ENCODE measurements around the gene U2AF2. TPM values are rescaled to one million over a fixed set of nuclear protein-coding genes. Genes with fewer than 3 reads are reported as not detected.
A peak's percentile ranks its signal among the peaks of the same experiment; 100 is the strongest.

Gene U2AF2
- polyA plus RNA-seq, 2 donors, result 110 to 120 TPM

- H3K36me3 ChIP-seq (ENCODE audit: control insufficient read depth in 2 of 2, insufficient read depth in 2 of 2, low read length in 1 of 2), result peaks cover 14 to 51% of the 10 kb centered on the region in 2 donors
- peaks cover 0 to 11% of the 10 kb centered on the region in 2 donors for H3K4me1 ChIP-seq (ENCODE audit: control insufficient read depth in 2 of 2, insufficient read depth in 2 of 2, low read length in 1 of 2)
- 65 to 67% methylated on average over 2 of the region's 2 CpGs for WGBS, 2 donors
Observed at GRCh38 chr19:55671054-55671378, 16.2 kb downstream of the U2AF2 start.

GRCh38 chr19:55672418-55672817 is 17.6 kb downstream of the U2AF2 start:
- H3K4me1 ChIP-seq (ENCODE audit: control insufficient read depth in 2 of 2, insufficient read depth in 2 of 2, low read length in 1 of 2), result peaks cover 4 to 9% of the 10 kb centered on the region in 2 donors
- no peaks in the 10 kb centered on the region for H3K27me3 ChIP-seq (ENCODE audit: control insufficient read depth in 1 of 2, insufficient read depth in 2 of 2, low read length in 2 of 2)
- H3K27ac ChIP-seq (ENCODE audit: low read depth in 2 of 2, low read length in 1 of 2), result no peak overlapping the region
- H3K9me3 ChIP-seq (ENCODE audit: control insufficient read depth in 2 of 2, insufficient read depth in 1 of 2, low read depth in 1 of 2, low read length in 1 of 2), result peaks cover 0 to 3% of the 10 kb centered on the region in 2 donors
- peaks cover 14 to 37% of the 10 kb centered on the region in 2 donors for H3K36me3 ChIP-seq (ENCODE audit: control insufficient read depth in 2 of 2, insufficient read depth in 2 of 2, low read length in 1 of 2)
- WGBS, 2 donors, result 80 to 88% methylated on average over 5 of the region's 5 CpGs
- H3K4me3 ChIP-seq (ENCODE audit: low read depth in 1 of 2, low read length in 2 of 2), result no peak overlapping the region

More at GRCh38 chr19:55671054-55671378, 16.2 kb downstream of the U2AF2 start:
- H3K27me3 ChIP-seq (ENCODE audit: control insufficient read depth in 1 of 2, insufficient read depth in 2 of 2, low read length in 2 of 2), result no peaks in the 10 kb centered on the region
- H3K27ac ChIP-seq (ENCODE audit: low read depth in 2 of 2, low read length in 1 of 2), result no peak overlapping the region
- H3K4me3 ChIP-seq (ENCODE audit: low read depth in 1 of 2, low read length in 2 of 2), result no peak overlapping the region
- H3K9me3 ChIP-seq (ENCODE audit: control insufficient read depth in 2 of 2, insufficient read depth in 1 of 2, low read depth in 1 of 2, low read length in 1 of 2), result peaks cover 0 to 3% of the 10 kb centered on the region in 2 donors

- H3K9me3 ChIP-seq (ENCODE audit: control insufficient read depth in 2 of 2, insufficient read depth in 1 of 2, low read depth in 1 of 2, low read length in 1 of 2), result peaks cover 0 to 3% of the 10 kb centered on the region in 2 donors
- no peak overlapping the region for H3K4me3 ChIP-seq (ENCODE audit: low read depth in 1 of 2, low read length in 2 of 2)
- no peaks in the 10 kb centered on the region for H3K27me3 ChIP-seq (ENCODE audit: control insufficient read depth in 1 of 2, insufficient read depth in 2 of 2, low read length in 2 of 2)
- H3K27ac ChIP-seq (ENCODE audit: low read depth in 2 of 2, low read length in 1 of 2), result no peak overlapping the region
- WGBS, 2 donors, result 73 to 74% methylated on average over 9 of the region's 9 CpGs
- peaks cover 14 to 35% of the 10 kb centered on the region in 2 donors for H3K36me3 ChIP-seq (ENCODE audit: control insufficient read depth in 2 of 2, insufficient read depth in 2 of 2, low read length in 1 of 2)
- peaks cover 4 to 14% of the 10 kb centered on the region in 2 donors for H3K4me1 ChIP-seq (ENCODE audit: control insufficient read depth in 2 of 2, insufficient read depth in 2 of 2, low read length in 1 of 2)
Observed at GRCh38 chr19:55673465-55673864, 18.6 kb downstream of the U2AF2 start.

GRCh38 chr19:55673889-55674288 is 19.1 kb downstream of the U2AF2 start:
- Histone ChIP-seq H3K36me3 (ENCODE audit: control insufficient read depth in 2 of 2, insufficient read depth in 2 of 2, low read length in 1 of 2) (peaks cover 10 to 35% of the 10 kb centered on the region in 2 donors), H3K4me3 (ENCODE audit: low read depth in 1 of 2, low read length in 2 of 2) (no peak overlapping the region), H3K4me1 (ENCODE audit: control insufficient read depth in 2 of 2, insufficient read depth in 2 of 2, low read length in 1 of 2) (peaks cover 4 to 14% of the 10 kb centered on the region in 2 donors), H3K9me3 (ENCODE audit: control insufficient read depth in 2 of 2, insufficient read depth in 1 of 2, low read depth in 1 of 2, low read length in 1 of 2) (peaks cover 0 to 3% of the 10 kb centered on the region in 2 donors), H3K27ac (ENCODE audit: low read depth in 2 of 2, low read length in 1 of 2) (no peak overlapping the region), H3K27me3 (ENCODE audit: control insufficient read depth in 1 of 2, insufficient read depth in 2 of 2, low read length in 2 of 2) (no peaks in the 10 kb centered on the region)
- 76 to 81% methylated on average over 9 to 15 of the region's 15 CpGs for WGBS, 2 donors

- no peaks in the 10 kb centered on the region for H3K27me3 ChIP-seq (ENCODE audit: control insufficient read depth in 1 of 2, insufficient read depth in 2 of 2, low read length in 2 of 2)
- H3K27ac ChIP-seq (ENCODE audit: low read depth in 2 of 2, low read length in 1 of 2), result peak overlapping the region; percentile 69 to 91
- peaks cover 4 to 18% of the 10 kb centered on the region in 2 donors for H3K4me1 ChIP-seq (ENCODE audit: control insufficient read depth in 2 of 2, insufficient read depth in 2 of 2, low read length in 1 of 2)
- H3K36me3 ChIP-seq (ENCODE audit: control insufficient read depth in 2 of 2, insufficient read depth in 2 of 2, low read length in 1 of 2), result peaks cover 4 to 35% of the 10 kb centered on the region in 2 donors
- peak overlapping the region in 1 of 2 donors; percentile 97 for H3K4me3 ChIP-seq (ENCODE audit: low read depth in 1 of 2, low read length in 2 of 2)
- 22 to 27% methylated on average over 16 to 17 of the region's 17 CpGs for WGBS, 2 donors
- H3K9me3 ChIP-seq (ENCODE audit: control insufficient read depth in 2 of 2, insufficient read depth in 1 of 2, low read depth in 1 of 2, low read length in 1 of 2), result peaks cover 0 to 3% of the 10 kb centered on the region in 2 donors
Observed at GRCh38 chr19:55674459-55674840, 19.6 kb downstream of the U2AF2 start.

- Histone ChIP-seq H3K9me3 (ENCODE audit: control insufficient read depth in 2 of 2, insufficient read depth in 1 of 2, low read depth in 1 of 2, low read length in 1 of 2) (peaks cover 0 to 3% of the 10 kb centered on the region in 2 donors), H3K27ac (ENCODE audit: low read depth in 2 of 2, low read length in 1 of 2) (peak within 1 kb of the TSS; percentile 91 to 97), H3K27me3 (ENCODE audit: control insufficient read depth in 1 of 2, insufficient read depth in 2 of 2, low read length in 2 of 2) (no peaks in the 10 kb centered on the region), H3K4me3 (ENCODE audit: low read depth in 1 of 2, low read length in 2 of 2) (peak within 1 kb of the TSS; percentile 97 to 98), H3K4me1 (ENCODE audit: control insufficient read depth in 2 of 2, insufficient read depth in 2 of 2, low read length in 1 of 2) (peaks cover 4 to 20% of the 10 kb centered on the region in 2 donors), H3K36me3 (ENCODE audit: control insufficient read depth in 2 of 2, insufficient read depth in 2 of 2, low read length in 1 of 2) (peaks cover 0 to 30% of the 10 kb centered on the region in 2 donors)
- WGBS, 2 donors, result 1% methylated on average over 44 to 101 of the region's 101 CpGs
Observed at GRCh38 chr19:55674841-55675660, 20.2 kb downstream of the U2AF2 start, which contains the start of gene EPN1. EPN1 (plus strand) TSS chr19:55675226; CDS start chr19:55678628, 3,402 bp downstream.

GRCh38 chr19:55675661-55676354 is 21.0 kb downstream of the U2AF2 start:
- Histone ChIP-seq H3K36me3 (ENCODE audit: control insufficient read depth in 2 of 2, insufficient read depth in 2 of 2, low read length in 1 of 2) (peaks cover 0 to 29% of the 10 kb centered on the region in 2 donors), H3K4me1 (ENCODE audit: control insufficient read depth in 2 of 2, insufficient read depth in 2 of 2, low read length in 1 of 2) (peaks cover 4 to 18% of the 10 kb centered on the region in 2 donors), H3K27me3 (ENCODE audit: control insufficient read depth in 1 of 2, insufficient read depth in 2 of 2, low read length in 2 of 2) (no peaks in the 10 kb centered on the region), H3K4me3 (ENCODE audit: low read depth in 1 of 2, low read length in 2 of 2) (peak overlapping the region; percentile 97 to 98), H3K9me3 (ENCODE audit: control insufficient read depth in 2 of 2, insufficient read depth in 1 of 2, low read depth in 1 of 2, low read length in 1 of 2) (no peaks in the 10 kb centered on the region), H3K27ac (ENCODE audit: low read depth in 2 of 2, low read length in 1 of 2) (peak overlapping the region; percentile 91 to 97)
- WGBS, 2 donors, result 8 to 14% methylated on average over 16 of the region's 16 CpGs

GRCh38 chr19:55676383-55676782 is 21.5 kb downstream of the U2AF2 start:
- peaks cover 4 to 33% of the 10 kb centered on the region in 2 donors for H3K36me3 ChIP-seq (ENCODE audit: control insufficient read depth in 2 of 2, insufficient read depth in 2 of 2, low read length in 1 of 2)
- WGBS, 2 donors, result 42 to 60% methylated on average over 5 of the region's 5 CpGs

GRCh38 chr19:55676889-55677505 is 22.2 kb downstream of the U2AF2 start:
- WGBS, 2 donors, result 50 to 58% methylated on average over 7 of the region's 7 CpGs
- Histone ChIP-seq H3K36me3 (ENCODE audit: control insufficient read depth in 2 of 2, insufficient read depth in 2 of 2, low read length in 1 of 2) (peaks cover 4 to 33% of the 10 kb centered on the region in 2 donors), H3K27ac (ENCODE audit: low read depth in 2 of 2, low read length in 1 of 2) (peak overlapping the region; percentile 36 to 83), H3K4me3 (ENCODE audit: low read depth in 1 of 2, low read length in 2 of 2) (peak overlapping the region in 1 of 2 donors; percentile 97), H3K27me3 (ENCODE audit: control insufficient read depth in 1 of 2, insufficient read depth in 2 of 2, low read length in 2 of 2) (no peaks in the 10 kb centered on the region), H3K9me3 (ENCODE audit: control insufficient read depth in 2 of 2, insufficient read depth in 1 of 2, low read depth in 1 of 2, low read length in 1 of 2) (no peaks in the 10 kb centered on the region), H3K4me1 (ENCODE audit: control insufficient read depth in 2 of 2, insufficient read depth in 2 of 2, low read length in 1 of 2) (peaks cover 4 to 18% of the 10 kb centered on the region in 2 donors)

More at GRCh38 chr19:55676383-55676782, 21.5 kb downstream of the U2AF2 start:
- H3K27me3 ChIP-seq (ENCODE audit: control insufficient read depth in 1 of 2, insufficient read depth in 2 of 2, low read length in 2 of 2), result no peaks in the 10 kb centered on the region
- H3K9me3 ChIP-seq (ENCODE audit: control insufficient read depth in 2 of 2, insufficient read depth in 1 of 2, low read depth in 1 of 2, low read length in 1 of 2), result no peaks in the 10 kb centered on the region
- H3K27ac ChIP-seq (ENCODE audit: low read depth in 2 of 2, low read length in 1 of 2), result no peak overlapping the region
- H3K4me1 ChIP-seq (ENCODE audit: control insufficient read depth in 2 of 2, insufficient read depth in 2 of 2, low read length in 1 of 2), result peaks cover 4 to 18% of the 10 kb centered on the region in 2 donors
- peak overlapping the region in 1 of 2 donors; percentile 97 for H3K4me3 ChIP-seq (ENCODE audit: low read depth in 1 of 2, low read length in 2 of 2)
